ENCODE results near the gene GLS2.
"Not testable (repeated sequence)": the region's sequence is repeated elsewhere in the genome, so short reads cannot be mapped to it uniquely, and the experiment has no call there.

GLS2 gene

GRCh38 chr12:56488041-56488955 is at the start of gene GLS2:
Gene GLS2 (minus strand): TSS chr12:56488161. CDS start chr12:56488118, 43 bp downstream.
- DNase-seq = peak; percentile 63

- DNase-seq = no peak
These were observed 49.6 kb upstream of the GLS2 start for GRCh38 chr12:56537546-56537945.

- DNase-seq = no peak
These were observed 42.6 kb upstream of the GLS2 start for GRCh38 chr12:56530390-56531055.

GRCh38 chr12:56529656-56530055 is 41.7 kb upstream of the GLS2 start:
- DNase-seq = no peak

GRCh38 chr12:56528846-56529245 is 40.9 kb upstream of the GLS2 start:
- no peak for DNase-seq

- no peak for DNase-seq
These were observed 34.6 kb upstream of the GLS2 start for GRCh38 chr12:56522411-56523193.

GRCh38 chr12:56521590-56522371 is 33.8 kb upstream of the GLS2 start, which contains the start of gene RBMS2:
Gene RBMS2 (plus strand): TSS chr12:56521820. CDS start chr12:56522024, 204 bp downstream.
- peak; percentile 92 for DNase-seq

- no peak for DNase-seq
These were observed 33.2 kb upstream of the GLS2 start for GRCh38 chr12:56521209-56521589.

GRCh38 chr12:56520506-56520905 is 32.5 kb upstream of the GLS2 start:
- no peak for DNase-seq

GRCh38 chr12:56520048-56520447 is 32.1 kb upstream of the GLS2 start:
- DNase-seq = no peak

- DNase-seq = no peak
These were observed 30.6 kb upstream of the GLS2 start for GRCh38 chr12:56518570-56518969.

GRCh38 chr12:56517854-56518253 is 29.9 kb upstream of the GLS2 start:
- no peak for DNase-seq

- DNase-seq = not testable (repeated sequence)
These were observed 26.0 kb upstream of the GLS2 start for GRCh38 chr12:56514014-56514318.

GRCh38 chr12:56510786-56511185 is 22.8 kb upstream of the GLS2 start:
- no peak for DNase-seq

GRCh38 chr12:56499879-56500278 is 11.9 kb upstream of the GLS2 start:
- DNase-seq = not testable (repeated sequence)

GRCh38 chr12:56499452-56499851 is 11.5 kb upstream of the GLS2 start:
- DNase-seq = not testable (repeated sequence)

- not testable (repeated sequence) for DNase-seq
These were observed 10.4 kb upstream of the GLS2 start for GRCh38 chr12:56498126-56498902.

GRCh38 chr12:56496704-56497103 is 8.7 kb upstream of the GLS2 start:
- peak; percentile 55 for DNase-seq

GRCh38 chr12:56494481-56494880 is 6.5 kb upstream of the GLS2 start:
- DNase-seq = not testable (repeated sequence)

GRCh38 chr12:56494106-56494415 is 6.1 kb upstream of the GLS2 start:
- not testable (repeated sequence) for DNase-seq

- DNase-seq = not testable (repeated sequence)
These were observed 5.6 kb upstream of the GLS2 start for GRCh38 chr12:56493409-56494105.

All from left hindlimb (tissue), 1 donor.